ENCODE measurements around the gene ENOX1.

Gene ENOX1

DNA sequence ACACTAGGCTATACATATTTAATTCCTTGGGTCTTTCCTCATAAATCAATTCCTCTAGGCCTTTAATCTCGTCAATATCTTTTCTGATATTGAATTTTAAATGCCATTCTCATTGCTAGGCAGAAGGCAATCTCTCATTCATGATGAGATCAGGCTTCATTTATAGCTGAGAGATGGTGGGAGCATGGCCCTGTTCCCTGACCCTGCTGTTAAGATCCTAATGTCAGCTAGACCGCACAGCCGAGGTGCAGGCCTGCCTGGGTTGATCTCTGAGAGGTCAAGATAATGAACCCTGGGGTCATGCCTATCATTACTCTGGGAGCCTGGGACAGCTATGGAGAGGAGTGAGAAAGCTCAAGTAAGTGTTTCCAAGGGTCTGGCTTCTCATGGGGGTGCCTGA lies 509.6 kb downstream of the ENOX1 start:
- no peak for DNase-seq

- no peak for DNase-seq
Observed at GRCh38 chr13:43274881-43275280, 511.9 kb downstream of the ENOX1 start.

DNA sequence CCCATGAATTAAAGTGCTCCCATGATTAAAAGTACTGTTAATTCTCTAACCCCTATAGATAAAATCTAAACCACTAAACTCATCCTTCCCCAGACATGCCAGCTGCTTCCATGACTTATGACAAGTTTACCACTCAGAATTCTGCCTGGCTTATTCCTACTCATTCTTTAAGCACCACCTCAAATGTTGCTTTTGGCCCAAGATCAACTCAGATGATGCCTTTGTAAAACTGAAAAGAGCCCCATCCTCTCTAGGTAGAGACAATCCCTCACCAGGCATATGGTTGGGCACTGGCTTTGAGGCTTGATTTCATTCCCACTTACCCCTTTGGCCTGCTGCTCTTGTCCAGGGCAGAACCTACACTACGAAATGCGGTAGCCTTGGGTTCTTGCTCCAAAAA lies 513.4 kb downstream of the ENOX1 start:
- DNase-seq: peak; percentile 63

DNA sequence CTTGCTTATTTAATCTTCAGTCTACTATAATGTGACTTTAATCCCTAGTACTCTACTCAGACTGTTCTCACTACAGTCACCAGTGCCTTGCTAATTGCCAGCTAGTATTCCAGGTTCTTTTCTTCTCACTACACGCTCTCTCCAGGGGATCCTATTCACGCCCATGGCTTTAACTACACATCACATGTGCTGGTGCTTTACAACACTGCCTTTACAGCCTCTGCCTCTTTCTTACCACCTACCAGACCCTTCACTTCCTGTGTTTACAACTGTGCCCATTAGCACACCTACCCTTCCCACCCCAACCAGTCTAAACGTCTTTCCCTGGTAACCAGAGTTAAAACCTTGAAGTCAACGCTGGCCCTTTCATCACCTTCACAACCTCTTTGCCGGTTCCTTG lies 513.9 kb downstream of the ENOX1 start:
- no peak for DNase-seq

GRCh38 chr13:43271152-43271551 lies 515.6 kb downstream of the ENOX1 start:
- DNase-seq: no peak

DNA sequence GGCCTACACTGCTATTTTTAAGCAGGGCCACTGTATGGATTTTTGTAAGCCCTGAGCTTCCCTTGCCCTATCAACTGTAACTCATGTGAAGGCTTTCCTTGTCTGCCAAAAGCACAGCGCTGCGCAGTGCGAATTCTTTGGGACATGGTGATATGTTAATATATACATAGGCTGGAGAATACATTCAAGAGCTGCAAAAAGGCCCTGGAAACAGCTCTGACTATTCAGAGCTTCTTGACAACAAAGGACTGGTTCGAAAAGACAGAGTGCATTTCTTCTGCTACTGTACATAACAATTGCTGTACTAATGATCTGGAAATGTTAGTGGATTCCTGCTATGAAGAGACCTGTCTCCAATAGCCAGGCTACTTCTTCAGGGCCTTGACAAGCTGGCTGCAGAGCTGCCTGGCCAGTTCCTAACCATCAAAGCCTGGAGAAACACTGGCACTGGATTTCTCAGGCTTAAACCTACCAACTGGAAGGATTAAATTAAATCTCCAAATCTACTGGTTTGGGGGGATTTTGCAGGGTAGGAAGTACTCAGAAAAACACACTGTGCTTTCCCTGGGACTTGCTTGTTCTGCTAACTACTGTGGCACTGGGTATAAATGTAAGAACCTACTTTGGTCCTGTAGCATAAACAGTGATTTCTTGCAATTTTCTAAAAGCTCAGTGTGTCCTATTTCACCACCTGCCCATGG lies 516.5 kb downstream of the ENOX1 start:
- no peak for DNase-seq

DNA sequence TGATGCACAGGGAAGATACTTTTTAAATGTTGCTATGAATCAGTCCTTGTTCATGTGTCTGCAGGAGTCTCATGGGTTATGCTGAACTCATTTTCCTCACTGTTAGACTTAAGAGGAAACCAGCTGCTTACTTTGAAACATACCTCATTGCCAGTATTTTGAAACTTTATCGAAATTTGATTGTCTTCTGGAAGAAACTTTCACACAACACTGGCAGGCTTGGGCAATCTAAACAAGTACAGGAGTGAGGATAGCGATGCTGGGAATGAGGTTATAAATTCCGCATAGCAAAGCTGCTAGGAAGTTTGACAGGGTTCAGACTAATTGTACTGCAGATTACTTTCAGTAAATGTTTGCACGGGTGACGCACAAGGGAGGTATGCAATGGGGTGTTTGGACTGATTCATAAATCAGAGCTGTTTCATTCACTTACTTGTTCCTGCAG lies 517.7 kb downstream of the ENOX1 start:
- DNase-seq: peak; percentile 94

GRCh38 chr13:43268632-43269031 lies 518.1 kb downstream of the ENOX1 start:
- no peak for DNase-seq

- DNase-seq: no peak
Observed at GRCh38 chr13:43267916-43268315, 518.9 kb downstream of the ENOX1 start.

DNA sequence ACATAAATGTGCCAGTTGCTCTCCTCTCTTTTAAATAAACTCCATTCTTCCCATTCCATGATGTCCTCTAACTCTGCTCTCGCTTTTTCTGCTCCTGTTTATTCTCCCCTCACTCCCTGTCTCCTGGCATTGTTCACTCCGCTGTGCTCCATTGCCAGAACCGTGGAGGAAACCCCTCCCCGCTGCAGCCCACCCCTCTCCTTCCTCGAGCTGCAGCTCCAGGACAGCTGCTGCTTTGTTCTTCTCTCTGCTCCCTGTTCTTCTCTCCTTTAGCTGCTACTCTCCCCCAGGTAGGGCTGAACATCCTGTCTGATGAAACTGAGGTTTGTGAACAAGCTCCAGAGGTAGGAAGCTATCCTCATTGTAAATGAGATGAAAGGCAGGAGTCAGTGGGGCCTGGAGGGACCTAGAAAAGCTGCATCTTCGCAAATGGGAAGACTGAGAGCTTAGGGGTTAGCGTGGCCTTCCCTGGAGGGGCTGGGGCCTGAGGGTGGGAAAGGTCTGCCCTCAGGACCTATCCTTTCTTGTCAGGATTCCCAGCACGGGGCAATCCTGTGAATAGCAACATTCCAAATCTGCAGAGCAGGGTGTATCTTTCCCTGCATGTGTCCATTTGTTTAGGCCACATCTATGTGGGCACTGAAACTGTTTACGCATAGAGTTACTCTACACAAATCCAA lies 519.7 kb downstream of the ENOX1 start:
- no peak for DNase-seq

GRCh38 chr13:43265028-43265427 lies 521.7 kb downstream of the ENOX1 start:
- DNase-seq: no peak

GRCh38 chr13:43264458-43264857 lies 522.3 kb downstream of the ENOX1 start:
- DNase-seq: no peak

DNA sequence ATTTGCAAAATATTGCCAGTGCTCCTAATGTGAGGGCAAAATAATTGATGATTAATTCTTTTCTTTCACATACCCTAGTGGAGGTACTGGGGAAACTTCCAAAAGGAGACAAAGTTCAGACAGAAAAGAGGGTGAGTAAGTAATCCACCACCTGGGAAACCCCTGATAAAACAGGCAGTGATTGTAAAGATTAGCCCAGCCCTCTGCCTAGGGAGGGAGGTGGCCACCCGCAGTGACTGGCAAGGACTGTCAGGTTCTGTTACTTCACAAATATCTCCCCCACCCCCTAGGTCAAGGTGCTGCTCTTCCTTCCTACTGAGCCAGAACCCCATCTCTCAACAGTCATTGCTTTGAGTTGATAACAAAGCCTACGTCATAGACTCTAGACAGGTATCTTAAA lies 523.7 kb downstream of the ENOX1 start:
- no peak for DNase-seq

DNA sequence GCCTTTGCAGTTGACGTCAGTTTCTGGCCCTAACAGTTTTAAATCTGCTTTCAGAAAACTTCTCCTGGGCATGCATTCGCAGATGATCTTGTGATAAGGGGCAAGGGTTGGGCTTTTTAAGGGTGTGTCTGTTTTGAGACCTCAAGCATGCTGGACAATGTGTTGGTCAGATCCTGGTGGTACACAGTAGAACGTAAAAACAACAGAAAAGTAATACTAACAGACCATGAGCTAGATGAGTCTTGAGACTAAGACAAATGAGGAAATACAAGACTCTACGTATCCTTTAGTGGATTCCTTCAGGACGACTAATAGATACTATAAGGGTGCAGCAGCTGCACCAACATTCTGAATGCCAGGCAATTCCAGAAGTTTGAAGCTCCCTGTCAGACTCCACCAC lies 525.8 kb downstream of the ENOX1 start:
- DNase-seq: peak; percentile 89

DNA sequence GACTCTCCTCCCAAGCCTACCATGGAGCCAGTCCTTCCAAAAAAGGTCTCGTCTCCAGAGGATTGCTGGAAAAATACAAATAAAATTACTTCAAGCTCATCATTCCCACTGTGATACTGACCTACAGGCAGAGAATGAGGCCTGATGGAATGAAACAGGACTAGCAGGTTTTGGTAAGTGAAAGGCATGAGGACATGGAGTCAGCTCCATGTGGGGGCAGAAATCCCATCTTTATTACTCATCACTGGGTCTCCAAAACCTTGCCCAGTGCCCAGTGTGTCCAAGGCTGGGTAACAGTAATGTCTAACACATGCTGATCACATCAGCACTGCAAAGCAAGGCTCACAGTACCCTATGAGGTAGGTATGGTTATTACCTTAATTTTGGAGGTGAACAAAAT lies 528.0 kb downstream of the ENOX1 start:
- DNase-seq: peak; percentile 54

DNA sequence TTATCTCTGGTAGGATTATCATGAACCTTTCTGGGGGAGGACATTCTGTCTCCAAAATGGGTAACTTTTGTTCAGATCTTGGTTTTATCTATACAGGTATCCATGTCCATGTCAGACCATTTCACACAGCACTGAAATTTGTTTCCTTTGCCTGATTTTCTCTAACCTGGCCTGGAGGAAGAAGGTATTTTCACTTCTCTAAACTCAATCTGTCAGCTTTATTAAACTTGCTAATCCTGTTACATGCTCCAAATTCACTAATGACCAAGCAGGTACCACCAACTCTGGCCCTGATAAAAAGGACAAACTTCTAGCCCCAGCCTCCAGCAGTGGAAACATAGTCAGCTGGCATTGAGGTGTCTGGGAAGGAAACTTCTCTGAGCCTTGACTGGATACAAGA lies 529.0 kb downstream of the ENOX1 start:
- no peak for DNase-seq

DNA sequence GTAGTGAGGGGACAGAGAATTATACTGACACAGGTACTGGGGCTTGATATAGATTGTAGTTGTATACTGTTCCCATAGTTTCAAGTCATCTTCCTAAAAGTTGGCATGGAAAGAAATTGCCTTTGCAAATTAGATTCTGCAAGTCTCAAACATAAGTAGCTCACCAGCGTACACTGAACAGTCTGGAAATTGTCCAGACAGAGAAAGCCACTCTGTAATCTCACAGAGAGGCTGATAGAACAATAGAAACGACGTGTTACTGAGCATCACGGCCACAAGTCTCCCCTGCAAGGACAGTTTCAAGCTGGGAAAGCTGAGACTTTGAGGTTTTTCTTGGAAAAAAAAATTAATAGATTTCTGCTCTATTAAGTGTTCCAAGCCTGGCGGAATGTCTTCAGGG lies 534.8 kb downstream of the ENOX1 start:
- no peak for DNase-seq

DNA sequence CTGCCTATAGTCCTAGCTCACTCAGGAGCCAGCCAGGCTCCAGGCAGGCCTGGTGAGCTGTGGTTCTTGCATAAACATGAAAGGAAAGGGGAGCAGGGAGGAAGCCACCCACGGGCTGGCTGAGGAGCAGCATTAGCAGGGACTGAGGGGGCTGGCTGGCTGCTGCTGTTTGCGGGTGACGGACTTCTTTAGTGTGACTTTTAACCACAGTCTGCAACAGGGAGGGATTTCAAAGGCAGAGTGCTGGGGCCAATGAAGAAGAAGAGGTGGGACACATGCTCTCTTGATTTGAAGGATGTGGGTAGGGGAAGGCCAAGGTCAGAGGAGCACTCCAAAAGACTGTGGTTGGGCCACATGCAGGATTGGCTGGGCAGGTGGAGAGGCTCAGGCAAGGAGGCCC lies 540.4 kb downstream of the ENOX1 start:
- no peak for DNase-seq

GRCh38 chr13:43245374-43245964 lies 541.3 kb downstream of the ENOX1 start:
- DNase-seq: peak; percentile 92

- DNase-seq: no peak
Observed at GRCh38 chr13:43244481-43244880, 542.3 kb downstream of the ENOX1 start.

DNA sequence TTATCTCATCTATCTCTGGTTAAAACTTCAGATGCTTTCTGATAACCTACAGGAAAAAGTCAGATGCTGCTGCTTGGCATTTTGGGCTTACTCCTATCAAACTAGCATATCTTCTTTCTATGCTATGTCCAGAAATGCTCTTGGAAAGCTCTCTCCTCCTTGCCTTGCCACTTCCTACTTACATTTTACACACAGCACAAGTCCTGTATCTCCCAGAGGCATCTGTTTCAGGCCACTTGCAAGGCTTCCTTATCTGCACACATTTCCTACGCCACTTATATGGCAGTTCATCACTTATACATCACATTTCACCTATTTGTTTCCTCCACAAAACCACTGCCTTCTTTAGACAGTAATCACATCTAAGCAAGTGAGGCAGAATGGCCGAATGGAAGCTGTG lies 543.1 kb downstream of the ENOX1 start:
- DNase-seq: no peak

DNA sequence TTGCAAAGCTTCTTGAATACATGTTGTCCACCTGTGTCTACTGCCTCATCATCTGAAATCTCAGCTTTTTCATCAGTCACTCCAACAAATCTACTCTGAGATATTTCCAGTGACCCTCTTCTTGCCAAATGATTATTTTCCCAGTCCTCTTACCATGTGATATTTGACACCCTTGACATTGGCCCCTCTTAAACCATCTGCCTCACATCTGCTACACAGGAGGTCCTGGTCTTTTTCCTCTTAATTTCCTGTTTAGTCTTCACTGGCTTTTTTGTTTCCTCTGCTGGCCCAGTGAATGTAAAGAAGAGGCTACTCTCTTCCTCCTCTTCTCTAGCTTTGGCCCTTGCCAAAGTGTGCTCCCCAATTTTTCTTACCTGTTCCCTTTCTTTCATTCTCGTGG lies 544.7 kb downstream of the ENOX1 start:
- DNase-seq: no peak

GRCh38 chr13:43240278-43240677 lies 546.5 kb downstream of the ENOX1 start:
- no peak for DNase-seq

DNA sequence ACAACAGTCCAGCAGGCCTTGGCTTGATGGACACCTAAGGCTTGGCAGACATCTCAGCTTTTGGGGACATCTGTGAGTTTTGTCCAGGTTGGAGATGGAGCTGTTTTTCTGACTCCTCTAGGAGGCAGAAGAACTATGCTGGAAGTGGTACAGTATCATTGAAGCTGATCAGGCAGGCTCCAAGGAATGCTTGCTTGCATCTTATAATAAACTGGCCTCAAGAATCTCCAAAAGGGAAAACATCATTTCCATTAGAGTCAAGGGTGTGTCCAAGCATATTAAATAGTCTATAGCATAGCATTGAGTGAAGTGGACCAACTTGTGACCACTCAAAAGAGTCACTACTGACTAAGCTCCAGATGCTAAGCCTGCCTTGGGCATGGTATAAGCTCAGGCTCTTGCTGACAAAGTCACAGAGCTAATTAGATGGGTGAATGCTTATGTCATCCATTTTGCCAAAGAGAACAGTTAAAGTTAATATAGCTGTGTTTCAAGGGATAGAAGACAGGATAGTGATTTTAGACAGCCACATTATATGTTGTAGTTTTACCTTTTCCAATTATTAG lies 547.4 kb downstream of the ENOX1 start:
- no peak for DNase-seq

Measured in fibroblast of skin of back (primary cell).